ENCODE results near the gene CCNA2.

Gene CCNA2

GRCh38 chr4:121800961-121801714 lies 22.5 kb downstream of the CCNA2 start, which contains the start of gene EXOSC9:
TSS of gene EXOSC9 (plus strand) at chr4:121801323. CDS start at chr4:121801425, 102 bp downstream.
- DNase-seq = peak; percentile 93

GRCh38 chr4:121800638-121800960 lies 23.1 kb downstream of the CCNA2 start:
- no peak for DNase-seq

GRCh38 chr4:121799867-121800501 lies 23.7 kb downstream of the CCNA2 start:
- no peak for DNase-seq

- no peak for DNase-seq
These were observed 24.4 kb downstream of the CCNA2 start for GRCh38 chr4:121799208-121799823.

- no peak for DNase-seq
These were observed 27.4 kb downstream of the CCNA2 start for GRCh38 chr4:121796283-121796682.

GRCh38 chr4:121794505-121795188 lies 29.0 kb downstream of the CCNA2 start:
- DNase-seq = no peak

- DNase-seq = no peak
These were observed 30.7 kb downstream of the CCNA2 start for GRCh38 chr4:121792966-121793365.

GRCh38 chr4:121791481-121791880 lies 32.2 kb downstream of the CCNA2 start:
- DNase-seq = no peak

DNA sequence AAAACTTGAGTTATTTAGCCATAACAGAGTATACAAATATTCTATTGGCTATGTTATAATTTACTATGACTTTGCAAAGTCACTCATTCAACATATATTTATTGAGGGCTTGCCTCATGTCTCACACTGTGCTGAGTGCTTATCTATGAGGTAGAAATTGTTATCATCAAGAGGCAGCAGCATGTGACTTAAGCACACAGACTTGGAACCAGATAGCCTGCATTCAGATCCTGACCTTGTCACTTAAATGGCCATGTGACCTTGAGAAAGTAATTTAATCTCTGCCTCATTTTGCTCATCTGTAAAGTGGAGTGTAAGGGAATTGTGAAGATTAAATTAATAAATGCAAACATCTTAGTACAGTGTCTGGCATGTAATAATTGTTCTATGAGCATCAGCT lies 32.7 kb downstream of the CCNA2 start:
- no peak for DNase-seq

DNA sequence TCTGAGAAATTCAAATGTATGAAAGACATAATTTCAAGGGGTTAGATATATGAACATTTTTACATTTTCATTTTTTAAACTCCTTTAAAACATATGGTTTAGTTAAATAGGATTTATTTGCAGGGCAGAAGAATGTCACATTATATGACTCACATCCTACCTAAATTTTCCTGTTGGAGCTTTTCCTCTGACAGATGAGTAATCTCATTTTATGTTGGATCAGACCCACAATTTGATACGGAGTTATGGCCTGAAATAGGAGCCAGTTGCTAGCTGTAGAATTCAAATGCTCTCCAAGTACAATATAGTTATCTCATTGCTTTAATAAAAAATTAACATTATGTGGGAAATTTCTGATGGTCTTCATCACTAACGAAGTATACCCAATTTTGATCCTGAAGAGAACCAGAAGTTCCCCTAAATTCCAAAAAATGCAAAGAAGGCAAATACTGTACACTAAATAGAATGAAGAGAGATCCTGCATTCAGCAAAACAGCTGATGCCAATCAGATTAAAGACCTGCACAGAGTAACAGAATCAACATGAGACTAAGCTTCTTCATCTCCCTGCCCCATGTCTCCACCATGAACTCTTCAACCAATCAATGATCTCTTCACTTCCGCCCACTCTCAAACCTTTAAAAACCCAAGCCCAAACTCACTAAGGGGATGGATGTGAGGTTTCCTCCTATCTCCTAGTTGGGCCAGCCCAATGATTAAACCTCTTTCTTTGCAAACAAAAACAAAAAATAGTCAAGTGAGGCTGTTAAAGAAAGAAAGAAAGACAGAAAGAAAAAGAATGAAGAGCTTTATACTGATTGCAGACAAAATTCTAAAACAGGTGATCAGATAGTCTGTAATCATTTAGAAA lies 33.5 kb downstream of the CCNA2 start:
- no peak for DNase-seq

GRCh38 chr4:121789455-121789854 lies 34.2 kb downstream of the CCNA2 start:
- no peak for DNase-seq

GRCh38 chr4:121788896-121789295 lies 34.8 kb downstream of the CCNA2 start:
- DNase-seq = no peak

GRCh38 chr4:121786221-121786620 lies 37.5 kb downstream of the CCNA2 start:
- no peak for DNase-seq

- DNase-seq = no peak
These were observed 38.2 kb downstream of the CCNA2 start for GRCh38 chr4:121785479-121785878.

DNA sequence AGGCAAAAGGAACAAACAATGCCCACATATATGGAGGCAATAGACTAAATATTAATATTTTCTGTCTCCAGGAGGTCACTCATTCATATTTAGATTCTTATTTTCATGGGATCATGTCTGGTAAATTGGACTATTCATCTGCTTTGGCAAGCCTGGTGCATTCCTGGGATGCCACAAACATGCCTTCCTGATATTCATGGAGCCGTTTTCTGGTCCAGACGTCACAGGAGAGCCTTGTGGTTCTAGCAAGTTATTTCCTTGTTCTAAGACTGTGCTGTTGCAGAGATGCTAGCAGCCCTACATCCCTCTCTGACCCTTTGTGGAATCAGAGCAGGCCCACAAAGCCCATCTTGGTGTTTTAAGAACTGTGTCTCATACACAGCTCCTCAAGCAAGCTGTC lies 38.7 kb downstream of the CCNA2 start:
- no peak for DNase-seq

DNA sequence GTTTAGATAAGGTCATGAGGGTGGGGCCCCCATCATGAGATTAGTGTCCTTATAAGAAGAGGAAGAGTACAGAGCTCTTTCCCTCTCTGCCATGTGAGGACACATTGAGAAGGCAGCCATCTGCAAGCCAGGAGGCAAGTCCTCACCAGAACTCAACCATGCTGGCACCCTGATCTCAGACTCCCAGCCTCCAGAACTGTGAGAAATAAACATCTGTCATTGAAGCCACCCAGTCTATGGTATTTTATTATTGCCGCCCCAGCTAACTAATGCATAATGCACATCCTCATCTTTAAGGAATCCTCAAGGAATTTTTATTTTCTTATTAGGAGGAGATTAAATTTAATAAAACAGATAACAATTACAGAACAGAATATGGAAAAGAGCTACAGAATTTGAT lies 39.3 kb downstream of the CCNA2 start:
- no peak for DNase-seq

GRCh38 chr4:121783210-121783609 lies 40.5 kb downstream of the CCNA2 start:
- DNase-seq = no peak

- DNase-seq = no peak
These were observed 44.6 kb downstream of the CCNA2 start for GRCh38 chr4:121778991-121779628.

DNA sequence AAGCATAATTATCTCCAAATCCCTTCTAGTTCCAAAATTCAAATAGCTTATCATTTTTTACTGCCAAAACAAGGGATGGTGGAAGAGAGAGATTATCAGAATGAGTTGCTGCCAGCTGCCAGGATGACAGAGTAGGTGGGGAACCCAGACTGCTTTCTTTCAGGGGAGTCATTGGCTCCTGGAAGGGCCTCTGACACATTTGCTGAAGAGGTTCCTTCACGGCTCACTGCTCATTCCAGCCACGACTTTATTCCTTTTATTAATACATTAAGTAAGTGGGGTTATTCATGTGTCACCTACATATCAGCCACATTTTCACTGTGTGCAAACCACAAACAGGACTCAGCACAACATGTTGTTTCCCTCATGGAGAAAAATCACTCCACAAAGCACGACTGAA lies 46.1 kb downstream of the CCNA2 start:
- DNase-seq = no peak

DNA sequence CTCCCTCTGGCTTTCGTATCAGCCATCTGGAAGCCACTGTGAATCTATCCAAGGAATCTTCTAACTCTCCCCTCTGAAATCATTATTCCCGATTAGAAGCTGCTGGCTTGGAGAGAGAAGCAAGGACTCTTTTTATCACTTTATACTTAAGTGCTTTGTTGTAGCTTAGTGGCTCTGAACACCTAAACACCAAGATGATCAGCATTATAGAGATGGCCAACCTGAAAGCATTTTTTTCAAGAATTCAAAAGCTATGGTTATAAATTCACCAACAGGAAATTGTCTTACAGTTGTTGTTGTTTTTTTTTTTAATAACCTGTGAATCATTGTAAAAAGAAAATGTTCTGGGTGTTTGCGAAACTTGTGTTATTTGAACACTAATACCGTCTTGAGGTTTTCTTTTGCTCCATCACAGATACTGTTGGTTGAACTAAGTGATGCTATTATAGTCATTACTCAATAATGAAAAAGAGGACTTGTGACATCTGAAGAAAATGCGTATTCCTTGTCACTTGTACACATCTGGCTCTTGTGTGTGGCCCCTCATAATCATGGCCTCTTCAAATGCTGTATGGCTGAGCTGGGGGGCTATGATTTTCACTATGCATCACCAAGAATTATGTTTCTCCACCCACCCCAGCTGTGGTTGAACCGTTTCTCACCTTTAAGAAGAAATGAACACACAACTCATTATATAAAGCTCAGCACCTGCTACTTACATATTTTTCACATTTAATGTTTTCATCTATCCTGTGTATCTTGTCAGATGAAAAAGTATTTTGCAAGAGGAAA lies 46.9 kb downstream of the CCNA2 start:
- no peak for DNase-seq

- no peak for DNase-seq
These were observed 49.8 kb downstream of the CCNA2 start for GRCh38 chr4:121773883-121774282.
